ENCODE results near the gene HMGB1.

GRCh38 chr13:30479154-30479882 lies 13.6 kb upstream of the HMGB1 start:
- TF ChIP-seq EP300 (IDR thresholded peaks at IDR 0.05) (no peak), CTCF (IDR thresholded peaks at IDR 0.05) (no peak)
